NCI-H187 treated with DMSO at 0.1 percent for 48 hours (cell line): ENCODE data around the gene NTHL1.

Source experiments
- DNase-seq: peaks from one replicate; lab custom pipeline; 2025; lab: John Stamatoyannopoulos, UW

Gene NTHL1

GRCh38 chr16:2083876-2084780 lies 36.5 kb upstream of the NTHL1 start:
- no peak for DNase-seq

GRCh38 chr16:2083409-2083808 lies 35.8 kb upstream of the NTHL1 start:
- no peak for DNase-seq

- no peak for DNase-seq
Observed at GRCh38 chr16:2082983-2083364, 35.3 kb upstream of the NTHL1 start.

- DNase-seq = peak; percentile 44
Observed at GRCh38 chr16:2082171-2082982, 34.7 kb upstream of the NTHL1 start.

- DNase-seq = no peak
Observed at GRCh38 chr16:2081201-2082084, 33.8 kb upstream of the NTHL1 start.

GRCh38 chr16:2079991-2080390 lies 32.4 kb upstream of the NTHL1 start:
- no peak for DNase-seq

- DNase-seq = no peak
Observed at GRCh38 chr16:2079311-2079800, 31.7 kb upstream of the NTHL1 start.

- DNase-seq = no peak
Observed at GRCh38 chr16:2078691-2079090, 31.1 kb upstream of the NTHL1 start.

- DNase-seq = no peak
Observed at GRCh38 chr16:2078096-2078495, 30.5 kb upstream of the NTHL1 start.

- DNase-seq = no peak
Observed at GRCh38 chr16:2077696-2078095, 30.1 kb upstream of the NTHL1 start.

GRCh38 chr16:2077016-2077415 lies 29.4 kb upstream of the NTHL1 start:
- no peak for DNase-seq

- no peak for DNase-seq
Observed at GRCh38 chr16:2076072-2076865, 28.6 kb upstream of the NTHL1 start.

- DNase-seq = no peak
Observed at GRCh38 chr16:2075631-2076030, 28.0 kb upstream of the NTHL1 start.

GRCh38 chr16:2074071-2074470 lies 26.4 kb upstream of the NTHL1 start:
- DNase-seq = no peak

- no peak for DNase-seq
Observed at GRCh38 chr16:2072926-2073325, 25.3 kb upstream of the NTHL1 start.

GRCh38 chr16:2071454-2072202 lies 24.0 kb upstream of the NTHL1 start:
- no peak for DNase-seq

GRCh38 chr16:2070576-2071453 lies 23.2 kb upstream of the NTHL1 start:
- DNase-seq = no peak

- DNase-seq = no peak
Observed at GRCh38 chr16:2066139-2066538, 18.5 kb upstream of the NTHL1 start.

- DNase-seq = no peak
Observed at GRCh38 chr16:2064368-2064945, 16.8 kb upstream of the NTHL1 start.
